ENCODE results near the gene HARBI1. TPM values are rescaled to one million over a fixed set of nuclear protein-coding genes. Genes with fewer than 3 reads are reported as not detected.

The HARBI1 gene
- total and polyA plus RNA-seq, 9 of the 15 experiments (the other 6 are each of a cell fraction or from before 2014, with no cell fraction given) = 3.5 to 8.4 (median 5.5) TPM

DNA sequence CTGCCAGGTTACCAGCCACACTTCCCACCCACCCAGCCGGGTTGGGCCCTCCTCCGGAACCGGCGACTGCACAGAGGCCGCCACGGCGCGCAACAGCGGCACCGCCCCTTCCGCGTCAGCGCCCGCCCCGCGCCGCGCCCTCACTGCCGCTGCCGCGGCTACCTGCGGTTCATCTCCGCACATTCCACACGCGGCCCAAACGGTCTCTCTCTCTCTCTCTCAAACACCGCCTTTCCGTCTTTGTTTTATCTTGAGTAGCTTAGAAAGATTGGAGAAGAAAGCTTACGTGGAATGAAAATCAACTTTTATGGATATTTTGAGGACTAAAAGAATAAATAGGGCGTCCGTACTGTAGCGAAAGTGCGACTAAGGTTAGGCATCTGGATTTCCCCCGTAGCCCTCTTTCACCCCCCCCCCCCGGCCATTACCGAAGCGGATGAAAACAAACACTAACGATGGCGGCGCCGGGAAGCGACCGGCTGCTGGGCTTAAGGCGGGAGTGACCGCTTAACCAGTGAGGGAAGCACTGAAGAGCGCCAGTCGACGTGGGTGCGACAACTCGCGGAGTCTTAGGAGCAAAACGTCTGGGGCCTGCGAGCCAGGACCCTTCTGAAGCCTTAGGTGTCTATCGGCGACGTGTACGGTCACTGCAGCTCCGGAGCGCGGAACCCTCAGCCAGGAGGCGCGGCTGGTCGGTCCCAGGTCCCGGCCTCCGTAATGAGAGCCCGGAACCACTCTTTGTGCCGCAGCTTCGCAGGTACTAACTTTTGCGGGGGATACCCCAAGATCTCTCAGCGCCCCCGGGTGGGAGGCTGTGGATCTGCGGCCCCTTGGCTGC is at the start of gene HARBI1, which contains the start of gene ATG13 (continued):
- TF ChIP-seq FOSL1 (tag; conservative IDR thresholded peaks at IDR 0.05) (no peak), PCBP2 (IDR thresholded peaks at IDR 0.05; ENCODE audit: low read depth, low read length, poor library complexity, severe bottlenecking) (no peak), MTA1 (IDR thresholded peaks at IDR 0.05; ENCODE audit: borderline replicate concordance) (no peak), KDM4B (IDR thresholded peaks at IDR 0.05; ENCODE audit: borderline replicate concordance in 2 of 2, low read depth in 1 of 2) (no peak), MCM3 (IDR thresholded peaks at IDR 0.05) (no peak), TCF7L2 (IDR thresholded peaks at IDR 0.05; ENCODE audit: low read depth, low read length) (no peak), ZNF282 (CRISPR knock-in tag; IDR thresholded peaks at IDR 0.05) (no peak), ZNF165 (CRISPR knock-in tag; IDR thresholded peaks at IDR 0.05; ENCODE audit: borderline replicate concordance) (no peak), MYC (IDR thresholded peaks at IDR 0.05; ENCODE audit: low read depth, low read length) (peak; percentile 56; the same call in 1 of the 2 replicates), MYC (CRISPR knock-in tag; IDR thresholded peaks at IDR 0.05; ENCODE audit: borderline replicate concordance, low read depth) (no peak)
- TF ChIP-seq, protein P1, sequence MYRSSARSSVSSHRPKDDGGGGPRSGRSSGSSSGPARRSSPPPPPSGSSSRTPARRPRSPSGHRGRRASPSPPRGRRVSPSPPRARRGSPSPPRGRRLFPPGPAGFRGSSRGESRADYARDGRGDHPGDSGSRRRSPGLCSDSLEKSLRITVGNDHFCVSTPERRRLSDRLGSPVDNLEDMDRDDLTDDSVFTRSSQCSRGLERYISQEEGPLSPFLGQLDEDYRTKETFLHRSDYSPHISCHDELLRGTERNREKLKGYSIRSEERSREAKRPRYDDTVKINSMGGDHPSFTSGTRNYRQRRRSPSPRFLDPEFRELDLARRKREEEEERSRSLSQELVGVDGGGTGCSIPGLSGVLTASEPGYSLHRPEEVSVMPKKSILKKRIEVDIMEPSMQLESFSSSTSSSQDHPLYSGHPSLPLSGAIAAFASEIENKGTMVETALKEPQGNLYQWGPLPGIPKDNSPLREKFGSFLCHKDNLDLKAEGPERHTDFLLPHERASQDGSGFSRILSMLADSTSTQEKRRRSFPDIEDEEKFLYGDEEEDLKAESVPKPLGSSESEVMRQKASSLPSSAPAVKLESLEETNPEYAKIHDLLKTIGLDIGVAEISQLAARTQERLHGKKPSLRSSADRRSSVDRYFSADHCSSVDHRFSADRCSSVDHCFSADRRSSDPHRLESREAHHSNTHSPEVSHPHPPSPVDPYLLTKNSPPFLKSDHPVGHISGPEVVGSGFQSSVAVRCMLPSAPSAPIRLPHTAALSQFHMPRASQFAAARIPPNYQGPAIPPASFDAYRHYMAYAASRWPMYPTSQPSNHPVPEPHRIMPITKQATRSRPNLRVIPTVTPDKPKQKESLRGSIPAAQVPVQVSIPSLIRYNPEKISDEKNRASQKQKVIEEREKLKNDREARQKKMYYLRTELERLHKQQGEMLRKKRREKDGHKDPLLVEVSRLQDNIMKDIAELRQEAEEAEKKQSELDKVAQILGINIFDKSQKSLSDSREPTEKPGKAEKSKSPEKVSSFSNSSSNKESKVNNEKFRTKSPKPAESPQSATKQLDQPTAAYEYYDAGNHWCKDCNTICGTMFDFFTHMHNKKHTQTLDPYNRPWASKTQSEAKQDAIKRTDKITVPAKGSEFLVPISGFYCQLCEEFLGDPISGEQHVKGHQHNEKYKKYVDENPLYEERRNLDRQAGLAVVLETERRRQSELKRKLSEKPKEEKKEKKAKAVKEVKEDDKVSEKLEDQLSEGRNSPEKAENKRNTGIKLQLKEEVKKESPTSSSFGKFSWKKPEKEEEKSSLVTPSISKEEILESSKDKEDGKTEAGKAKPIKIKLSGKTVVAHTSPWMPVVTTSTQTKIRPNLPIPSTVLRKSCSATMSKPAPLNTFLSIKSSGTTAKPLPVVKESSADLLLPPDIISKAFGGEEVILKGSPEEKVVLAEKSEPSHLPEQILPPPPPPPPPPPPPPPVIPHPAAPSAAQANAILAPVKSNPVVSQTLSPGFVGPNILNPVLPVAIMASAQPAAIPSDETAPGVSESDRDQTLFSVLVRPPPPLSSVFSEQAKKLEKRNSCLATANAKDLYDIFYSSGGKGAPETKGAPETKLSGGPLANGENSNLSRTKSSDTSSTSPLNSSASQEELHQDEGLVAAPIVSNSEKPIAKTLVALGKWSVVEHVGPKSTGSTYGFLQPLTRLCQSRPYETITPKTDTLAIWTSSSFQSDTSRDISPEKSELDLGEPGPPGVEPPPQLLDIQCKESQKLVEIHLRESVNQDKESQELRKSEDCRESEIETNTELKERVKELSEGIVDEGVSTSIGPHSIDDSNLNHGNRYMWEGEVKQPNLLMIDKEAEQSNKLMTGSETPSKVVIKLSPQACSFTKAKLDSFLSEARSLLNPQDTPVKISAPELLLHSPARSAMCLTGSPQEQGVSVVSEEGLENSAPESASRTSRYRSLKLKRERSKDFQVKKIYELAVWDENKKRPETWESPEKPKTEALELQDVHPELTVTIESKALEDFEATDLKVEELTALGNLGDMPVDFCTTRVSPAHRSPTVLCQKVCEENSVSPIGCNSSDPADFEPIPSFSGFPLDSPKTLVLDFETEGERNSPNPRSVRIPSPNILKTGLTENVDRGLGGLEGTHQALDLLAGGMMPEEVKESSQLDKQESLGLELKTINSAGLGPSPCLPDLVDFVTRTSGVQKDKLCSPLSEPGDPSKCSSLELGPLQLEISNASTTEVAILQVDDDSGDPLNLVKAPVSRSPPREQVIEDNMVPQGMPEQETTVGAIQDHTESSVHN (IDR thresholded peaks at IDR 0.05; ENCODE audit: borderline replicate concordance in 1 of 2, low read depth in 1 of 2) = no peak
- TF ChIP-seq, protein P2, sequence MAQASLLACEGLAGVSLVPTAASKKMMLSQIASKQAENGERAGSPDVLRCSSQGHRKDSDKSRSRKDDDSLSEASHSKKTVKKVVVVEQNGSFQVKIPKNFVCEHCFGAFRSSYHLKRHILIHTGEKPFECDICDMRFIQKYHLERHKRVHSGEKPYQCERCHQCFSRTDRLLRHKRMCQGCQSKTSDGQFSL (CRISPR knock-in tag; IDR thresholded peaks at IDR 0.05) = peak; percentile 97
- TF ChIP-seq, protein P2 (tag; IDR thresholded peaks at IDR 0.05) = peak in 1 of 2 experiments; percentile 100; a peak in 2 of 4 replicates
- TF ChIP-seq, protein P3, sequence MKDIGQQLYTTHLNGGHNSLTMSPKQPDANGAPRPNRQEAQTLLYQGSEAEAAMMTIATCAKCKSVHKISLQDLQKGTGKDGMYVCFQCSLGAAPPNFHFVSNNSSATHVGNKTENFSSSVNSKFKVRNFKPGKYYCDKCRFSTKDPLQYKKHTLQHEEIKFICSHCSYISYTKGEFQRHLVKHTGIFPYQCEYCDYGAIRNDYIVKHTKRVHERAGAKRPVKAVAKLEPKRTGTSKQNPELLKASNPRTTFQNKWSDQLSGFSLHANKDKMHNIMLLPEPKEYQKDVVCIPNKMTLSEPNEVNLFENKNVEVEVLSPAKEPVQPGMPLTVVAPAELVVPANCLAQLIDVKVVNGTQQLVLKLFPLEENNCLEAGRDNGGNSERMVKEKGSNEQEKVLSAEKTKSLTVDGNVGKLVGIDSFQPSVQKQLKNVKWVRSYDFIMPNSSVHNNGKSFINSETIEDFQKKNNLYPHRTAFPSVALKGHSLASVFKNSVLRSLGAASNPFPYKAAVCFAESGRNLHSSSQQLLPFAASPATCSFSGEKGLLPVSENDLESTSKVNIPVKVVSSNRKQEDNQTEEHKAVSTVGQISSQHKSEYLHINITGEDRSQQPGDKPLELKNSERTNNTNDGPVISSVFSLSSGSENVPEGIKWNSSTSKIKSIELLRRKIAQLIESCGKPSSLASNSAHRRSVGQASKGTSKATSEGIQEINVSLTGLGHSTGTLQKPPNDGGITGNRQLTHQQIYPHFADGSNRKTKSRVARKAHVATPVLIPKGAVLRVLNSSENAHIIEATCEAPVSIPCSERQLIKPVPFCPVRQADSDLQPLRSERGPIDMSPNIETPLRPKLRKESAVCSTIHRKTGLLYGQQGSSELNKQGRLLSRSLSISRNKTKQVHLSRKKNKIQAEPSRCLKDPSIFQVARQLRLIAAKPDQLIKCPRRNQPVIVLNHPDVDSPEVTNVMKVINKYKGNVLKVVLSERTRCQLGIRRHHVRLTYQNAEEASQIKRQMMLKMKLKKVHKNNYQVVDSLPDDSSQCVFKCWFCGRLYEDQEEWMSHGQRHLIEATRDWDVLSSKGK (CRISPR knock-in tag; IDR thresholded peaks at IDR 0.05) = no peak

Measured in K562 (cell line).